ENCODE data around the gene ZC3H4.
A peak's percentile ranks its signal among the peaks of the same experiment; 100 is the strongest.

GRCh38 chr19:47157431-47158321 lies 44.1 kb upstream of the ZC3H4 start:
- TF ChIP-seq, protein P1, sequence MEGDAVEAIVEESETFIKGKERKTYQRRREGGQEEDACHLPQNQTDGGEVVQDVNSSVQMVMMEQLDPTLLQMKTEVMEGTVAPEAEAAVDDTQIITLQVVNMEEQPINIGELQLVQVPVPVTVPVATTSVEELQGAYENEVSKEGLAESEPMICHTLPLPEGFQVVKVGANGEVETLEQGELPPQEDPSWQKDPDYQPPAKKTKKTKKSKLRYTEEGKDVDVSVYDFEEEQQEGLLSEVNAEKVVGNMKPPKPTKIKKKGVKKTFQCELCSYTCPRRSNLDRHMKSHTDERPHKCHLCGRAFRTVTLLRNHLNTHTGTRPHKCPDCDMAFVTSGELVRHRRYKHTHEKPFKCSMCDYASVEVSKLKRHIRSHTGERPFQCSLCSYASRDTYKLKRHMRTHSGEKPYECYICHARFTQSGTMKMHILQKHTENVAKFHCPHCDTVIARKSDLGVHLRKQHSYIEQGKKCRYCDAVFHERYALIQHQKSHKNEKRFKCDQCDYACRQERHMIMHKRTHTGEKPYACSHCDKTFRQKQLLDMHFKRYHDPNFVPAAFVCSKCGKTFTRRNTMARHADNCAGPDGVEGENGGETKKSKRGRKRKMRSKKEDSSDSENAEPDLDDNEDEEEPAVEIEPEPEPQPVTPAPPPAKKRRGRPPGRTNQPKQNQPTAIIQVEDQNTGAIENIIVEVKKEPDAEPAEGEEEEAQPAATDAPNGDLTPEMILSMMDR (IDR thresholded peaks at IDR 0.05), result peak in 1 of 12 donors; percentile 18
- no peak for TF ChIP-seq POLR2A (IDR thresholded peaks at IDR 0.05)

Data from heart left ventricle (tissue), 13 donors.